NCI-H2029 treated with DMSO at 0.1 percent for 48 hours (cell line): ENCODE results near the gene ZACN.

Experiments
- DNase-seq: peaks from one replicate; lab custom pipeline; 2025; lab: John Stamatoyannopoulos, UW

Gene ZACN

DNA sequence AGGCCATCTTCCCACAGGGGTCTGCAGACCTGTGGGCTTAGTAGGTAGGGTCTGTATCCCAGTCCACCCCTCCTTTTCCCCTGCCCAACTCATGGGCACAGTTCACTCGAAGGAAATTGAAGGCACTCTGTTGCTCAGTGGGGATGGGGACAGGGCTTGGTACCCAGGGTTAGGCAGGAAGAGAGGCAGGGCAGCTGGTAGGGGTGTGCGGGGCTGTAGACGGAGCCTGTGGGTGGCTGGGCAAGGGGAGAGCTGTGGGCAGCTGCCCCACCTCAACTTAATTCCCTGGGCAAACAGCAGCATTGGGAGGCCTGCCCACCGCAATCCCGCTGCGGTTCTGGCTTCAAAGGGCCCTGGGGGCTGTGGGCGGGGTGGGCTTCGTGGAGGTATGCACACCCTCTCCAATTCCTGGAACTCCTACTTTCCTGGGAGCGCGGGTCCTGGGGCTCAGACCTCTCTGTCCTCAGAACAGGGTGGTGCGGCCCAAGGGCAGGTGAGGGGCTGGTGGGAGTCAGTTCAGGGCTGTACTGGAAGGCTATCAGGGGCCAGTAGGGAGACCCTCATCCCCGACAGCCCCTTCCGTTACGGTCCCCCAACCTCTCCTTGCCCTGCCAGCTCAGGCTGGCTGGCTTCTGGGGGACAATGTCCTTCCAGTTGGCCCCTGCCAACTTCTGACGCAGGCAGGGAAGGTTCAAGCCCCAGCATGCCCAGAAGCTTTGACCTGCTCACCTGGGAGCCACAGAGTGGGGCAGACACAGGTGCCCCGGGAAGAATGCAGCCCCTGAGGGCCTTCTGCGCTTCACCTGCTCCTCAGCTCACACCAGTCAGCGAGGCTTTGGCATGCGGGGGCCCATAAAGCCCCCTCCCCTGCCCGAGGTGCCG lies 53.0 kb downstream of the ZACN start:
- DNase-seq, result no peak
